BLaER1 treated with 17β-estradiol and CSF1 and Interleukin-3, amounts not matched to agents 10 nM and 100 nM (cell line): ENCODE results near the gene SMYD1.

Experiments used
- H3K27ac ChIP-seq, 11 experiments: shearing (Covaris generic); formaldehyde crosslinking; 2 replicates each; pipeline ENCODE4 v1.8.1; 2022
- H3K27me3 ChIP-seq, 11 experiments: shearing (Covaris generic); formaldehyde crosslinking; 2 replicates each; pipeline ENCODE4 v1.8.1; 2022
- H3K36me3 ChIP-seq, 11 experiments: shearing (Covaris generic); formaldehyde crosslinking; 2 replicates each; pipeline ENCODE4 v1.8.1; 2022
- H3K4me1 ChIP-seq, 10 experiments: shearing (Covaris generic); formaldehyde crosslinking; 2 replicates each; pipeline ENCODE4 v1.8.1; 2022
- H3K4me2 ChIP-seq, 11 experiments: shearing (Covaris generic); formaldehyde crosslinking; 2 replicates each; pipeline ENCODE4 v1.8.1; 2022
- H3K4me3 ChIP-seq, 10 experiments: shearing (Covaris generic); formaldehyde crosslinking; 2 replicates each; pipeline ENCODE4 v1.8.1; 2022
- H3K9ac ChIP-seq, 11 experiments: shearing (Covaris generic); formaldehyde crosslinking; 2 replicates each; pipeline ENCODE4 v1.8.1; 2022
- H3K9me3 ChIP-seq, 11 experiments: shearing (Covaris generic); formaldehyde crosslinking; replicated peaks in 1 of 11; 2 replicates each; pipeline ENCODE4 v1.8.1; 2022
- H4K20me1 ChIP-seq, 11 experiments: shearing (Covaris generic); formaldehyde crosslinking; 2 replicates each; pipeline ENCODE4 v1.8.1; 2022
- Cebpa-rat ChIP-seq, 11 experiments: shearing (Covaris generic); IDR thresholded peaks; 2 replicates each; pipeline ENCODE4 v1.8.1; 2022

The SMYD1 gene

DNA sequence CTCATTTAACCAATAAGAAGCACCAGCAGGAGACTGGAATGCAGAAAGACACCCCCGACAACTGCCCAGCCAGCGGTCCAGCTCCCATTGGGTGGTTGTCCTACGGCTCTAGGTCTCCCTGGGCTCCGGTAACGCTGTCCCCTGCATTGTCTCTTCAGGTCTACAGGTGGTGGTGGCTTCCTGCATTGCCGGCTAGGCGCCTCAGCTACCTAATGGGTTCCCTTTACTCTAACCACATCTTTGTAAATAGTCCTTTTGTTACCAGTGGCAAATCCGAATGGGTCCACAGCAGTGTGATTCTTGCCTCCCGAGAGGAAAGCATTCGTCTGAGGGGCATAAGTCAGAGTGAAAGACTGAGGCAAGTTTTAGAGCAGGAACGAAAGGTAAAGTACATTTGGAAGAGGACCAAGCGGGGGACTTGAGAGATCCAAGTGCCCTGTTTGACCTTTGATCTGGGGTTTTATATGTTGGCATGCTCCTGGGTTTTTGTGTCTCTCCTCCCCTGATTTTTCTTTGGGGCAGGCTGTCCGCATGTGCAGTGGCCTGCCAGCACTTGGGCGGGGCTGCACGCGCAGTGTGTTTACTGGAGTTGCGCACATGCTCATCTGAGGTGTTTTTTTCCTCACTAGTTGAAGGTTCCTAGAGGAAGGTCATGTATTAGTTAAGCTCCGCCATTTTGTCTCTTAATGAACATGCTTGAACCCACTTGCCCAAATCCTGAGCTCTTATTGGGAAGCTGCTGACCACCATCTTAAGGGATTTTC, 49.2 kb downstream of the SMYD1 start:
- H4K20me1 ChIP-seq = no peaks in the 10 kb centered on the region
- no peak for TF ChIP-seq Cebpa-rat (IDR thresholded peaks at IDR 0.05)
- no peak overlapping the region for H3K4me2 ChIP-seq
- H3K27ac ChIP-seq = no peak overlapping the region
- H3K9me3 ChIP-seq = no peaks in the 10 kb centered on the region
- H3K4me3 ChIP-seq = no peak overlapping the region
- no peaks in the 10 kb centered on the region for H3K36me3 ChIP-seq
- no peak overlapping the region for H3K9ac ChIP-seq
- no peaks in the 10 kb centered on the region for H3K27me3 ChIP-seq
- H3K4me1 ChIP-seq = no peaks in the 10 kb centered on the region

DNA sequence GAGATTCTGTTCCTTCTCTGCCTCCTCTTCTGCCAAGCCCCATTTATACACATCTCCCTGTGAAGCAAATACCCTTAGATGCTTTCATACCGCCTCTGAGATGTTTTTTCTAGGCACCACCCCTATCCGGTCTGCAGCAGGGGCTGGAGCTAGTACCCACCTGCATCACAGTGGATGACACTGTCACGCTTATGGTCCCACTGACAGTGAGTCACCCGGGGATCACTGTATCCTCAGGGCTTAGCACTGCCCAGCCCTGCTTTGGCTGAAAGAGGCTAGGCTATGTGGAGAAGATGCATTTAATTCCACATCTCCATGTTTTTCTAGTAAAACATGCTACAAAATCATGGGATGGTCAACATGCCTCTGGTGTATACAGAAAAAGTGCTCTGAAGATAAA, 50.3 kb downstream of the SMYD1 start:
- no peaks in the 10 kb centered on the region for H4K20me1 ChIP-seq
- no peak overlapping the region for H3K4me3 ChIP-seq
- no peaks in the 10 kb centered on the region for H3K9me3 ChIP-seq
- no peak overlapping the region for H3K4me2 ChIP-seq
- H3K27me3 ChIP-seq = no peaks in the 10 kb centered on the region
- H3K4me1 ChIP-seq = no peaks in the 10 kb centered on the region
- TF ChIP-seq Cebpa-rat (IDR thresholded peaks at IDR 0.05) = no peak
- H3K9ac ChIP-seq = no peak overlapping the region
- H3K36me3 ChIP-seq = no peaks in the 10 kb centered on the region
- no peak overlapping the region for H3K27ac ChIP-seq

DNA sequence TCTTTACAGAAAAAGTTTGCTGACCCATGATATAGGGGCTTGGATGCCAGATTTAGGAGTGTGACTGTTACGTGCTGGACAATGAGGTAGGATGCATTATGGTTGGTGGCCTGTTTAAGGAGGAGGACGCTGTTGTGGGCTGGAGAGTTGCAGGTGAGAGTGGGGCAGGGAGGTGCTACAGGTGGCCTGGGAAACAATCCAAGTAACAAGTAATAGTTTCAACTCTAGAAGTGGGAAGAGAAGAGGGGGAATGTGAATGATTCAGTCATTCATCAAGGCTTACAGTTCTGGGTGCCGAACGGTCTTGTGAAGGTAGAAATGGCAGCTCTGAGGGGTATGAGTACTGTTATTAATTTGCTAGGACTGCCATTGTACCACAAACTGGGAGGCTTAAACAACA, 54.1 kb downstream of the SMYD1 start:
- no peaks in the 10 kb centered on the region for H3K36me3 ChIP-seq
- H4K20me1 ChIP-seq = no peaks in the 10 kb centered on the region
- H3K4me1 ChIP-seq = no peaks in the 10 kb centered on the region
- H3K4me2 ChIP-seq = no peak overlapping the region
- no peak for TF ChIP-seq Cebpa-rat (IDR thresholded peaks at IDR 0.05)
- no peak overlapping the region for H3K9ac ChIP-seq
- no peak overlapping the region for H3K27ac ChIP-seq
- H3K27me3 ChIP-seq = no peaks in the 10 kb centered on the region
- no peak overlapping the region for H3K4me3 ChIP-seq
- no peaks in the 10 kb centered on the region for H3K9me3 ChIP-seq

DNA sequence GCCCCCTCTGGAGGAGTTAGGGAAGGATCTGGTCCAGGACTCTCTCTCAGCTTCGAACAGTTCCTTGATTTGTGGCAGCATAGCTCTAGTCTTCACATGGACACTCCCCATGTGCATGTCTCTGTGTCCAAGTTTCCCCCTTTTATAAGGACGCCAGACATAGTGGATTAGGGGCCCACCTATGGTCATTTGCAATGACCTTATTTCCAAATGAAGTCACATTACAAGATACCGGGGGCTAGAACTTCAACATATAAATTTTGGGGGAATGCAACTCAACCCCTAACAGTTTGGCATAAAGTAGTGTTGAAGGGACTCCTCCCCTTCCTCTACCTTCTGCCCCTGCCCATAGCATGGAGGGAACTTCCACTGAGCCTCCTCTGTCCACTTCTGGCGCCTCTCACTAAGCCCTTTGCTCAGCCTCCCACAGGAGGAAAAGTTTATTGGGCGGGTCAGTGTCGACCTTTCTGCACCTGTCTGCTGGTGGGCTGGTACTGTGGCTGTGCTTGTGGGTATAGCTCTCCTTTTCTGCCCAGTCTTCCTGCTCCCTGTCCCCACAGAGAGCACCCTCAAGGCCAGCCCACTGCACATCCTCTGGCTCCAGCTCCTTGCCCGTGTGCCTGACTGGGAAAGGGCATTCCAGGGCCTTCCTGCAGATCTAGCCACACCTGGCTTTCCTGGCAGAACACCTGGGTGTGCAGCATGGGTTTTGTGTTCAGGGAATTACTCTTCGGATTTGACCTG, 54.7 kb downstream of the SMYD1 start:
- no peaks in the 10 kb centered on the region for H4K20me1 ChIP-seq
- TF ChIP-seq Cebpa-rat (IDR thresholded peaks at IDR 0.05) = no peak
- no peaks in the 10 kb centered on the region for H3K36me3 ChIP-seq
- no peak overlapping the region for H3K27ac ChIP-seq
- H3K9ac ChIP-seq = no peak overlapping the region
- H3K4me2 ChIP-seq = no peak overlapping the region
- H3K4me1 ChIP-seq = no peaks in the 10 kb centered on the region
- no peak overlapping the region for H3K4me3 ChIP-seq
- H3K9me3 ChIP-seq = no peaks in the 10 kb centered on the region
- H3K27me3 ChIP-seq = no peaks in the 10 kb centered on the region

DNA sequence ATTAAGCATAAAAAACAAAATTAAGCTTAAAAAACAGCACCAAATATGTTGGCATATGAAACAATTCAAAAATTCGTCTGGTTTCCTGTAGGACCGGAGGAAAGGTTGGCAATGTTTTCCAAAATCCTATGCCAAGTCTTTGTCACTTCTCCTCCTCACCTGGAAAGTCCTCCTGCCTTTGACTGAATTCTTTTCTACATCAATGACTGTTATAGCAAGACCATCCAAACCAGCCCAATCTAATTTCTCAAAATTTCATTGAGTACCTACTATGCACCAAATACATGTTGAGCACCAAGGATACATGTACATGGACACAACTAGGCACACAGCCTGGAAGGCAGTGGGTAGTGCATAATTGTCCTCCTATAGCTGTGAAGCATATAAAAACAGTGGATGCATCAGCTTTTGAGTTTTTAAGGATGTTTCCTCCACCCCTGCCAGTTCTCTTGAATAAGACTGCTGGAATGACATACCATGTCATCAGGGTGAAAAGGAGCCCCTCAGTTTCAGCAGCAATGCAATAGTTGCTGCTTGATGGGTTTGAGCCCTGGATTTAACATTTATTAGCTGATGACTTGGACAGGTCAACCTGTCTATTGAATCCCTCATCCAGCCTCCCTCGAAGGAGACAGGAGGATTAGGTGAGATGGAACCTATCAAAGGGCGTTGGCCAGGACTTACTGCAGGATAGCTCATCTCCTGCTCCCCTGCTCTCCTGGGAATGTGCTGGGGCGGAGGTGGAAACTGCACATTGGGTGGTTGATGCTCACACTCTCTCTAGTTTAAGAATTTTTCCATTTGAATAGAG, 55.7 kb downstream of the SMYD1 start:
- no peak overlapping the region for H3K4me3 ChIP-seq
- H3K4me2 ChIP-seq = no peak overlapping the region
- H4K20me1 ChIP-seq = no peaks in the 10 kb centered on the region
- no peak for TF ChIP-seq Cebpa-rat (IDR thresholded peaks at IDR 0.05)
- H3K9ac ChIP-seq = no peak overlapping the region
- no peaks in the 10 kb centered on the region for H3K4me1 ChIP-seq
- H3K36me3 ChIP-seq = no peaks in the 10 kb centered on the region
- no peak overlapping the region for H3K27ac ChIP-seq
- H3K9me3 ChIP-seq = no peaks in the 10 kb centered on the region
- H3K27me3 ChIP-seq = no peaks in the 10 kb centered on the region

DNA sequence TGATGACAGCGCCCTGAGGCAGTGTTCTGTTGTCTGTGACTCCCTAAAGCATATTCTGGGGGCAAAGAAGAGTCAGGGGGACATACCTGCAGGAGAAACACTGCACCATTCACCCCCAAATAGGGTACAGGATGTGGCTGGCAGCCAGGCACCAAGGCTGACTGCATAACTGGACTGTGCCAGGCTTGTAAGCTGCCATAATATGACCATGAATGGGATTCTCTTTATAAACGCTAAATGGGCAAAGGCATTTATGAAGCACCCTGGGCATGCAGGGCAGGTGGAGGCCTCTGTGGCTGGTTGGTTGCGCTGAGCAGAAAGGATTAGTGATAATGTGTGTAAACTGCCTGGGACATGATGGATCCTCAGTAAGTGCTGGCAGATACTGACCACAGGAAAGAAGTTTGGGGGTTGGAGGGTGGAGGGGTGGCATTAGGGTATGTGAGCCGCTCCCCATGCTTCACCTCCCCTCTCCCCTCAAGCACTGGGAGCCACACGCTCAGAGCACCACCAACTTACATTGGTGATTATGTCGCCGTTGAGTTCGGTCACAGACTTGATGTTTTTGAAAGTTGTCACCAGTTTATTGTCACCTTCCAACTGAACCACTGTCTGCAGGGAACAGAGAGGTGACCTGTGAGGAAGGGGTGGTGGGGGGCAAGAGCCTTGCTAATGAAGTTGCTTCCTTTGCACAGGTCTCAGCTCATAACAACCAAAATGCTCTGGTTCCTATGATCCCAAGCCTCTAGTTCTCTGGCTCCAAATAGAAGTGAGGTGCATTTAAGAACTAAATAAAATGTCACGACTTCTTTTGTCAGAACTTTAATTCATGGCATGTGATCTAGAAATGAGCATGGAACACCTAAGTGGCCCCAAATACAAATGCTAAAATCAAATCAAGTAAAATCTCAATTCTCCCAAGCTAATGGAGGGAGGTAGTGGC, 56.6 kb downstream of the SMYD1 start:
- TF ChIP-seq Cebpa-rat (IDR thresholded peaks at IDR 0.05) = no peak
- Histone ChIP-seq H3K4me1 (no peaks in the 10 kb centered on the region), H3K27ac (no peak overlapping the region), H3K4me3 (no peak overlapping the region), H3K27me3 (no peaks in the 10 kb centered on the region), H3K9me3 (no peaks in the 10 kb centered on the region), H3K36me3 (no peaks in the 10 kb centered on the region), H3K4me2 (no peak overlapping the region), H3K9ac (no peak overlapping the region), H4K20me1 (no peaks in the 10 kb centered on the region)

DNA sequence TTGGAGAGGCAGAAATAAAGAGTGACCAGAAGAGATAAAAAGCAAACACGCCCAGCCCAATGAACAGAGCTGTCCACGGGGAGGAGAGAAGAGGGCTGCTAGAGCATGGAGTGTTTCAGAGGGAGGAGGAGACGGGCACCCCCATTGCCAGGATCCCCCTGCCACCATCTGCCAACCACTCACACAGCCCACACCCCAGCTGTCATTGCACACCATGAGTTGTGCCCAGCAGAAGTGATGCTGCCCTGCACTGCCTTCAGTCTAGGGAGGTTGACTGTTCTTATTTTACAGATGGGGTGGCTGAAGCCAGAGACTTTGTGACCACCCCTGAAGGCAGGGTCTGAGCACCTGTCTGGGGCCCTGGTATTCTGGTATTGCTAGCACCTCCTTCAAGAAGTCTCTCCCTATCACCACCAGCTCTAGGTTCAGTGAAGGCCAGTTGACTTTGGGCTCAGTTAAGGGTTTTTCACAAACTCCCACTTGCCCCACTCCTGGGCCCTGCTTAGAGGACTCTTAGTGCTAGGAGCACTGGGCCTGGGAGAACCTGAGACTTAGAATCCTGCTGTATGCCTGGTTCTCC, 57.8 kb downstream of the SMYD1 start:
- Histone ChIP-seq H3K9ac (no peak overlapping the region), H3K27me3 (no peaks in the 10 kb centered on the region), H3K27ac (no peak overlapping the region), H3K36me3 (no peaks in the 10 kb centered on the region), H3K4me3 (no peak overlapping the region), H3K4me1 (no peaks in the 10 kb centered on the region), H3K4me2 (no peak overlapping the region), H3K9me3 (no peaks in the 10 kb centered on the region), H4K20me1 (no peaks in the 10 kb centered on the region)
- no peak for TF ChIP-seq Cebpa-rat (IDR thresholded peaks at IDR 0.05)

DNA sequence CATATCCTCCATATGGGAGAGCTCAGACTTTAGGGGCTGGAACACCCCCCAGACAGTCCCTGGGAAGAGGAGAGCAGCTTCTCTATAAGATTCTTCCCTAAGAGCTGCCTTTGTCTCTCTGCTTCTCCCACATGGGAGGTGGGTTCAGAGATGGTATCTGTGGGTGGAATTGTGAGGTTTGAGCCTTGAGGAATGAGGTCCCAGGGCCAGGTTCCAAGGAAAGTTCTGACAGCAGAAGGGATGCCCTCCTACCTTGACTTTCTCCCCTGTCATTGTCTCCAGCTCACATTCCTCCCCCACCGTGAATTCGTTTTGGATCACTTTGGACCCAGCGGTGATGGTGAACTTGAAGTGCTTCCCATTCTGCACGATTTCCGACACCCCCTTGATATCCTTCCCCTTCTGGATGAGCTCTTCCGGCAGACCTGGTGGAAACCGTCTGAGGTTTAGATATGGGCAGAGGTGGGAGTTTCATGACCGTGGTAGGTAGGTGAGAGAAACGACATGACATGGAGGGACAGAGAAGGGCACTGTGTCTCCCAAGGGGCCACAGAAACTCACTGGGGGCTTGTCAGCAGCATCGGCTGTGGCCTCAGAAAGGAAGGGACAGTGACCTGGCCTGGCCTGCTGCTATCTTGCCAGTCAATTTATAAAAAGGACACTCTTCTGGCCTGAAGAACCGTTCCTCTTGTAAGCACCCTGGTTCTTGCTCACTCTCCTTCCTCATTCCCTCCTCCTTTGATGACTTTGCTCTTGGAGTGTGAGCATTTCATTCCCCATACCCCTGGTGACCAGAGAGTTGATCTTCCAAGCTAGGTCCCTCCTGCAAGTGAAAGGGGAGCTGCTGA, 58.5 kb downstream of the SMYD1 start:
- H3K27me3 ChIP-seq = no peaks in the 10 kb centered on the region
- H3K4me1 ChIP-seq = no peaks in the 10 kb centered on the region
- no peaks in the 10 kb centered on the region for H3K36me3 ChIP-seq
- H3K27ac ChIP-seq = no peak overlapping the region
- TF ChIP-seq Cebpa-rat (IDR thresholded peaks at IDR 0.05) = no peak
- no peak overlapping the region for H3K4me2 ChIP-seq
- H3K9ac ChIP-seq = no peak overlapping the region
- no peaks in the 10 kb centered on the region for H4K20me1 ChIP-seq
- H3K4me3 ChIP-seq = no peak overlapping the region
- no peaks in the 10 kb centered on the region for H3K9me3 ChIP-seq
